OCI-LY1 (cell line): Measurements from ENCODE around the gene CCDC91.

ENCODE experiments used
- EZH2 ChIP-seq: fragments of 200-600 bp; sonication (generic), shearing (Covaris generic); IDR thresholded peaks from 2 replicates; pipeline ENCODE4 v1.8.0; 2017; ENCODE audit warnings: borderline replicate concordance, mixed run types, mild to moderate bottlenecking, antibody characterized with exemption, low read length, moderate library complexity, mixed read lengths
- TF ChIP-seq, protein P1 (sequence below): fragments of 200-600 bp; sonication (generic), shearing (Covaris generic); IDR thresholded peaks from 2 replicates; pipeline ENCODE4 v1.5.1; 2017; ENCODE audit warnings: mild to moderate bottlenecking, antibody characterized with exemption, low read length, moderate library complexity, mixed read lengths

DNA sequence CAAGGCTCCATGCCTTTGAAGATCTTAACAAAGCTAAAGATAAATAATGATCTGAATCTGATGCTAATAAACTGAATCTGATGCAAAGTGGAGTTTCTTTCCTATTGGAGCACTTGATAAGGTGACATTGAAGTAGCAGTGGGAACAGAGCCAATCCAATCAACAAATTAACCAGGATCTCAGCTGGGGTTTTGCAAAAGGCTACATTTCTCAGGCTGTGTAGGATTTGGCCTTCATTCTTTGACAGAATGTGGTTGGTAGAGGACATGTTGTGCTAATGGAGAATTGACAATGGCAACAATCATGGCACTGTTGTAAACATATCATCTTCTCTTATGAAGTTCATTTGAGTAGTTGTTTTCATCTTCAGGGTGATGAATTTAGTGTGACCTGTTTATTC lies 164.9 kb downstream of the CCDC91 start:
- TF ChIP-seq, protein P1, sequence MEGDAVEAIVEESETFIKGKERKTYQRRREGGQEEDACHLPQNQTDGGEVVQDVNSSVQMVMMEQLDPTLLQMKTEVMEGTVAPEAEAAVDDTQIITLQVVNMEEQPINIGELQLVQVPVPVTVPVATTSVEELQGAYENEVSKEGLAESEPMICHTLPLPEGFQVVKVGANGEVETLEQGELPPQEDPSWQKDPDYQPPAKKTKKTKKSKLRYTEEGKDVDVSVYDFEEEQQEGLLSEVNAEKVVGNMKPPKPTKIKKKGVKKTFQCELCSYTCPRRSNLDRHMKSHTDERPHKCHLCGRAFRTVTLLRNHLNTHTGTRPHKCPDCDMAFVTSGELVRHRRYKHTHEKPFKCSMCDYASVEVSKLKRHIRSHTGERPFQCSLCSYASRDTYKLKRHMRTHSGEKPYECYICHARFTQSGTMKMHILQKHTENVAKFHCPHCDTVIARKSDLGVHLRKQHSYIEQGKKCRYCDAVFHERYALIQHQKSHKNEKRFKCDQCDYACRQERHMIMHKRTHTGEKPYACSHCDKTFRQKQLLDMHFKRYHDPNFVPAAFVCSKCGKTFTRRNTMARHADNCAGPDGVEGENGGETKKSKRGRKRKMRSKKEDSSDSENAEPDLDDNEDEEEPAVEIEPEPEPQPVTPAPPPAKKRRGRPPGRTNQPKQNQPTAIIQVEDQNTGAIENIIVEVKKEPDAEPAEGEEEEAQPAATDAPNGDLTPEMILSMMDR: no peak
- TF ChIP-seq EZH2: no peak
